ENCODE data around the gene HRG. TPM values are rescaled to one million over a fixed set of nuclear protein-coding genes. Genes with fewer than 3 reads are reported as not detected.

HRG gene, protein sequence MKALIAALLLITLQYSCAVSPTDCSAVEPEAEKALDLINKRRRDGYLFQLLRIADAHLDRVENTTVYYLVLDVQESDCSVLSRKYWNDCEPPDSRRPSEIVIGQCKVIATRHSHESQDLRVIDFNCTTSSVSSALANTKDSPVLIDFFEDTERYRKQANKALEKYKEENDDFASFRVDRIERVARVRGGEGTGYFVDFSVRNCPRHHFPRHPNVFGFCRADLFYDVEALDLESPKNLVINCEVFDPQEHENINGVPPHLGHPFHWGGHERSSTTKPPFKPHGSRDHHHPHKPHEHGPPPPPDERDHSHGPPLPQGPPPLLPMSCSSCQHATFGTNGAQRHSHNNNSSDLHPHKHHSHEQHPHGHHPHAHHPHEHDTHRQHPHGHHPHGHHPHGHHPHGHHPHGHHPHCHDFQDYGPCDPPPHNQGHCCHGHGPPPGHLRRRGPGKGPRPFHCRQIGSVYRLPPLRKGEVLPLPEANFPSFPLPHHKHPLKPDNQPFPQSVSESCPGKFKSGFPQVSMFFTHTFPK
- not detected in 2 replicates for total RNA-seq

DNA sequence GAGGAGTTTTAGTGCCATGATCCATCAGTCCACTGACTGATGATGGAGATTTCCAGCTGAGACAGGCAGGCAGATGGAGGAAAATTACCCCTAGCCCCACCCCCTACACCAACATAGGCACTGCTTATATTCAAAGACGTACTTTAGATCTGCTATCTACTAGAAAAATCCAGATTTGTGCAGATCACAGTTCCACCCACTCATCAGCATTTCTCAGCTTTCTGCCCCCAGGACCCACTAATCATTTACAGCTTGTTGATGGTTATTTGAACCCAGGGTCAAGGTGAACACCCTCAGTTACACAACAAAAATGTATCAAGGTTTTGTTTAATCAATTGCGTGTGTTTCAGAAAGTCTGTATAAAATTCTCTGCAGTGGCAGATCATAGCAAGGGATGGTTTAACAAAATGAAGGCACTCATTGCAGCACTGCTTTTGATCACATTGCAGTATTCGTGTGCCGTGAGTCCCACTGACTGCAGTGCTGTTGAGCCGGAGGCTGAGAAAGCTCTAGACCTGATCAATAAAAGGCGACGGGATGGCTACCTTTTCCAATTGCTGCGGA is at the start of gene HRG:
Gene HRG (plus strand): TSS at position 390 of the 564 bp plus-strand sequence. CDS start 18 bp downstream, at position 408.

DNA sequence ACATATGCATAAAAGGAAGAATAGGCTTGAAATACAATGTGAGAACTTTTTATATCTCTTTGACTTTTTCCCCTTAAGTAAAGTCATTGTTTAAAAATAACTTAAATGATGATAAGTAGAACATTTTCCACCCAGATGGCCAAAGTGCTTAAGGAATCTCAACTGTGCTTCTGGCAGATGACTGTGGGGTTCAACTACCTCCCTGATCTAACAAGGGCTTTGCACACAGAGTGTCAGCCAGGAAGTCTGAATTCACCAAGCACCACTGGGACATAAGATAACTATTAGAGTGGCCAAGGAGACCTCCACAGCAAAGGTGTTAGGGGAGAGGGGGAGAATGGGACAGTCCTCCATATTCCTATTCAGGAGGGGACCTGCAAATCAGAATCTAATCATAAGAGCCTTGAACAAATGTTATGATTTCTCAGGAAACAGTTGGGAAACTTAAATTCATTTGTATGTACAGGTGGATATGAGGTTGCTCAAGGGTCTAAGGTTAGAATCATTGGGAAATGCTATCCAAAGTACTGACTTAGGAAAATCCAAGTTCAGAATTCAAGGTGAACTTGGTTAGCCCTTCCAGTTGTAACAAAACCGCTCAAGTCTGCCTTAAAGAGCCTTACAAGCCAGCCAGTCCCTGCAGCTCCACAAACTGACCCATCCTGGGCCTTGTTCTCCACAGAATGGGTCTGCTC is 25.9 kb upstream of the HRG start, which contains the start of gene FETUB:
Gene FETUB (plus strand): TSS at position 622 of the 695 bp plus-strand sequence. CDS start 62 bp downstream, at position 684.

DNA sequence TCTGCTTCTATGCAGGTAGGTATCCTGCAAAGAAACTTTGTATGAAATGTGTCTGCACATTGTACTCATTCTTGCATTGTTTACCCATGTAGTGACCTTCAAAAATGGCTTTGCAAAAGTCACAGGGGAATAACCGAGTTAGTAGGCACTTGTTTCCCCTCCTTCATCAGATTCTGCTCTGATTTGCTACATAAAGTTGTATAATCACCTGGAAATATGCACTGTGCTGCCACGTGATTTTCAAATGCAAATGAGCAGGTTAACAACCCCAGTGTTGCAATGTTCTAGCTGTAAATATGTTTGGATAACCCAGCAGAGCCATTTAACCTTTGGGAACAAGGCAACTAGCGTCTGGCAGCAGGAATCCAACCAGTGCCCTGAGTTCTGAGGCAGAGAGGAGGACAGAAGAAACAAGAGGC is 51.2 kb downstream of the HRG start, which contains the start of gene KNG1:
Gene KNG1 (plus strand): TSS at position 321 of the 419 bp plus-strand sequence. CDS start 184 bp downstream, outside the sequence.

Other genes with a start within 250 kb of the HRG start
- gene CRYGS, start 121.6 kb upstream of the HRG start, total RNA-seq: 0.65 and 1.5 TPM in 2 replicates
- gene TBCCD1, start 98.7 kb upstream of the HRG start, total RNA-seq: 16.2 and 26.9 TPM in 2 replicates
- gene DNAJB11, start 95.3 kb upstream of the HRG start, total RNA-seq: 76.6 and 82.2 TPM in 2 replicates
- not detected in 2 replicates for gene AHSG, start 53.0 kb upstream of the HRG start, total RNA-seq
- gene FETUB, start 25.6 kb upstream of the HRG start, total RNA-seq: not detected in 2 replicates
- gene KNG1, start 51.3 kb downstream of the HRG start, total RNA-seq: not detected in 2 replicates
- gene EIF4A2, start 117.6 kb downstream of the HRG start, total RNA-seq: 732 and 2,203 TPM in 2 replicates
- gene RFC4, start 140.5 kb downstream of the HRG start, total RNA-seq: 42.6 and 49.2 TPM in 2 replicates
- gene ADIPOQ, start 176.7 kb downstream of the HRG start, total RNA-seq: not detected in 2 replicates

All from epithelial cell of umbilical artery (primary cell).